Thyroid gland (tissue), 4 donors: Measurements from ENCODE around the gene EXOC3L2. TPM values are rescaled to one million over a fixed set of nuclear protein-coding genes. Genes with fewer than 3 reads are reported as not detected.
"Not testable (repeated sequence)": the region's sequence is repeated elsewhere in the genome, so short reads cannot be mapped to it uniquely, and the experiment has no call there.

Experiments used
- DNase-seq, 2 donors: peaks; one replicate each; pipeline ENCODE4 v3.0.0-alpha.2; 2019
- H3K27ac ChIP-seq, 3 donors: fragments of 200-600 bp; sonication (generic); 1 replicate in 2 of 3; 2 replicates in 1 of 3; pipeline ENCODE4 v1.5.1; 2016 to 2019; ENCODE audit warnings: mild to moderate bottlenecking in 1 of 3, moderate library complexity in 1 of 3
- H3K27me3 ChIP-seq: fragments of 200-600 bp; sonication (generic); one replicate; pipeline ENCODE4 v1.5.1; 2019
- H3K36me3 ChIP-seq, 2 donors: fragments of 200-600 bp; sonication (generic); one replicate each; pipeline ENCODE4 v1.5.1; 2016 to 2019
- H3K4me1 ChIP-seq, 2 donors: fragments of 200-600 bp; sonication (generic); one replicate each; pipeline ENCODE4 v1.5.1; 2017 to 2019
- H3K4me3 ChIP-seq, 3 donors: fragments of 200-600 bp; sonication (generic); replicated peaks in 1 of 3; 1 replicate in 2 of 3; 2 replicates in 1 of 3; pipeline ENCODE4 v1.5.1; 2016; ENCODE audit warnings: mild to moderate bottlenecking in 1 of 3
- H3K9me3 ChIP-seq: fragments of 200-600 bp; sonication (generic); one replicate; pipeline ENCODE4 v1.5.1; 2017
- POLR2A ChIP-seq, 2 donors: fragments of 450-650 bp; IDR thresholded peaks; one replicate each; pipeline ENCODE4 v1.6.1; 2017; ENCODE audit warnings: antibody characterized with exemption in 2 of 2, mild to moderate bottlenecking in 2 of 2, moderate library complexity in 1 of 2
- WGBS, 2 donors: methylation state at CpG; one replicate each; pipeline ENCODE4 v1.1.5; 2017; 5-methylcytosine and 5-hydroxymethylcytosine counted together
- intact Hi-C: fragments of 100-400 bp; cut with DNase I; formaldehyde crosslinking; loops from one replicate; pipeline ENCODE4 v1.15.1; 2023
- total RNA-seq, 4 donors: library from RNA; depleted of rRNA; stranded (reverse); fragments of >200 nt; gene quantifications; one replicate each; pipeline ENCODE4 v1.2.3, GENCODE V29; 2016
- TF ChIP-seq, protein P1 (sequence below), 6 experiments: fragments of 200-600 bp in 3 of 6; fragments of 450-650 bp in 3 of 6; sonication (generic) in 3 of 6; IDR thresholded peaks; one replicate each; pipeline ENCODE4 v1.5.1; 2016 to 2019; ENCODE audit warnings: antibody characterized with exemption in 6 of 6, mild to moderate bottlenecking in 2 of 6, inconsistent platforms in 1 of 6, moderate library complexity in 1 of 6

The EXOC3L2 gene
- total RNA-seq, 4 donors from 2014 or later, result 2.1 to 17.2 (median 11.4) TPM

DNA sequence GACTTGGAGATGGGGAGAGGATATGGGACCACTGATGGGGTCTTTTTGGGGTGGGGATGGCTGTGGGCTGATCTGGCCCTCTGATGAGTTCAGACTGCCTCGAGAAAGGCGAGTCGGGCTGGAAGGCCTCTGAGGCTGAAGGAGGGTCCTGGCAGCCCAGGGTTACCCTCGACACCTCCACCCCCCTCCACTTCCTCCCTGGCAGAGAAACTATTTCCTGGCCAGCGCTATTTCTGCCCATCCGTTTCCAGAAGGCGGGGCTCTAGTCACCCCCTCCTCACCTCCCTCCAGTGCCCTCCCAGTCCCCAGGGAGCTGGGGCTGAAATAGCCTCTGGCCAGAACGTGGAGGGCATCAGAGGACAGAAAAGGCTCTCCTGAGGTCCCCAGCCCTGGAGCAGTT, 9.7 kb downstream of the EXOC3L2 start:
- H3K9me3 ChIP-seq, result no peaks in the 10 kb centered on the region
- no peaks in the 10 kb centered on the region for H3K36me3 ChIP-seq
- TF ChIP-seq POLR2A (IDR thresholded peaks at IDR 0.05), result no peak
- TF ChIP-seq, protein P1, sequence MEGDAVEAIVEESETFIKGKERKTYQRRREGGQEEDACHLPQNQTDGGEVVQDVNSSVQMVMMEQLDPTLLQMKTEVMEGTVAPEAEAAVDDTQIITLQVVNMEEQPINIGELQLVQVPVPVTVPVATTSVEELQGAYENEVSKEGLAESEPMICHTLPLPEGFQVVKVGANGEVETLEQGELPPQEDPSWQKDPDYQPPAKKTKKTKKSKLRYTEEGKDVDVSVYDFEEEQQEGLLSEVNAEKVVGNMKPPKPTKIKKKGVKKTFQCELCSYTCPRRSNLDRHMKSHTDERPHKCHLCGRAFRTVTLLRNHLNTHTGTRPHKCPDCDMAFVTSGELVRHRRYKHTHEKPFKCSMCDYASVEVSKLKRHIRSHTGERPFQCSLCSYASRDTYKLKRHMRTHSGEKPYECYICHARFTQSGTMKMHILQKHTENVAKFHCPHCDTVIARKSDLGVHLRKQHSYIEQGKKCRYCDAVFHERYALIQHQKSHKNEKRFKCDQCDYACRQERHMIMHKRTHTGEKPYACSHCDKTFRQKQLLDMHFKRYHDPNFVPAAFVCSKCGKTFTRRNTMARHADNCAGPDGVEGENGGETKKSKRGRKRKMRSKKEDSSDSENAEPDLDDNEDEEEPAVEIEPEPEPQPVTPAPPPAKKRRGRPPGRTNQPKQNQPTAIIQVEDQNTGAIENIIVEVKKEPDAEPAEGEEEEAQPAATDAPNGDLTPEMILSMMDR (IDR thresholded peaks at IDR 0.05), result no peak
- intact Hi-C loops, result no loop called here
- 8 to 19% methylated on average over 7 of the region's 8 CpGs for whole genome bisulfite sequencing, 2 donors
- no peaks in the 10 kb centered on the region for H3K4me1 ChIP-seq
- no peak overlapping the region for H3K4me3 ChIP-seq
- H3K27me3 ChIP-seq, result no peaks in the 10 kb centered on the region
- no peak for DNase-seq
- H3K27ac ChIP-seq, result no peak overlapping the region

DNA sequence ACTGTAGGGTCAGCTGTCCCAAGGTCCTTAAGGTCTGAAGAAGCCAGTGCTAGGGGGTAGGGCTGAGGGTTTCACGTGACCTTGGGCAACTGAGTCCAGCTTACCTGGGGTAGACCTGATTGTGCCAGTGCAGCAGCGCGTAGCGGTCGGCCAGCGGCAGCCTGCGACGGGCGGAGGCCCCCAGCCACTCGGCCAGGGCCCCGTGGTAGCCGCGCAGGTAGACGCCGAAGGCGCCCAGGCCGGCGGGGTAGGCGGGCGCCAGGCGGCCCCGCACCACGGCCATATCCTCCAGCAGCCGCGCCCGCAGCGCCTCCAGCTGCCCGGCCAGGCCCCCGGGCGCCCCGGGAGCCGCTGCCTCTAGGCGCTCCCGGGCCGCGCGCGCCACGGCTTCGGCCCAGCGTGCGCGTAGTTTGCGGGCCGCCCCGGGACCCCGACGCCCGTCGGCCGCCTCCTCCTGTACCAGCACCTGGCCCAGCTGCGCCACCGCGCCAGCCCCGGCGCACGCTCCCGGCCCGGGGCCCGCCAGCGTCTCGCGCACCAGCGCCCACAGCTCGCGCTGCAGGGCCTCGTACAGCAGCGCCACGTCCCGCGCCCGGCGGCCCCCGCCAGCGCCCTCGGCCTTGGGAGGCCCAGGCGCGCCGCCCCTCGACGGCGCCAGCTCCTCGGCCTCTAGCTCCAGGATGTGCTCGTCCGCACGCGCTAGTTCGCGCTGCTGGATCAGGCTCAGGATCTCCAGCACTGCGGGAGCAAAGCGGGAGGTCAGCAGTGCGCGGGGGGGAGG, 10.9 kb downstream of the EXOC3L2 start:
- WGBS, 2 donors, result 26 to 27% methylated on average over 15 to 23 of the region's 93 CpGs

GRCh38 chr19:45231891-45232290, 13.3 kb downstream of the EXOC3L2 start:
- no peaks in the 10 kb centered on the region for H3K9me3 ChIP-seq
- H3K4me1 ChIP-seq, result no peaks in the 10 kb centered on the region
- WGBS, 2 donors, result 69 to 74% methylated on average over 3 of the region's 3 CpGs
- intact Hi-C loops, result no loop called here
- TF ChIP-seq, protein P1 (IDR thresholded peaks at IDR 0.05), result no peak
- TF ChIP-seq POLR2A (IDR thresholded peaks at IDR 0.05), result no peak
- H3K4me3 ChIP-seq, result no peak overlapping the region
- no peak overlapping the region for H3K27ac ChIP-seq
- no peaks in the 10 kb centered on the region for H3K36me3 ChIP-seq
- no peak for DNase-seq
- H3K27me3 ChIP-seq, result no peaks in the 10 kb centered on the region

More for the DNA sequence above, 10.9 kb downstream of the EXOC3L2 start:
- Histone ChIP-seq H3K36me3 (no peaks in the 10 kb centered on the region), H3K4me3 (no peak overlapping the region), H3K27me3 (no peaks in the 10 kb centered on the region), H3K27ac (no peak overlapping the region), H3K9me3 (no peaks in the 10 kb centered on the region), H3K4me1 (no peaks in the 10 kb centered on the region)
- no peak for DNase-seq
- TF ChIP-seq POLR2A (IDR thresholded peaks at IDR 0.05), result no peak
- TF ChIP-seq, protein P1 (IDR thresholded peaks at IDR 0.05), result no peak
- intact Hi-C loops, result no loop called here

DNA sequence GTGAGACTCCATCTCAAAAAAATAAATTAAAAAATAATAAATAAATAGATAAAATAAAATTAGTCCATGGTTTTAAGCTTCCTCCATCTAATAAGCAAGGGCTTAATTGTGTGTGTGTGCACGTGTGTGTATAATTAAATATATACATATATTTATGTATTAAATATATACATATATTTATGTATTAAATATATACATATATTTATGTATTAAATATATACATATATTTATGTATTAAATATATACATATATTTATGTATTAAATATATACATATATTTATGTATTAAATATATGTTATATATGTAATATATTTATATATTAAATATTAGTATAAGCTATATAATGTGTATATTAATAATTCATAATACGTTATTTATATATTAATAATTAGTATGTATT, 16.2 kb downstream of the EXOC3L2 start:
- H3K4me1 ChIP-seq, intact Hi-C loops, H3K9me3 ChIP-seq, H3K27me3 ChIP-seq, H3K4me3 ChIP-seq, DNase-seq, H3K27ac ChIP-seq, H3K36me3 ChIP-seq: not testable (repeated sequence)
- 87 to 90% methylated on average over 2 of the region's 2 CpGs for WGBS, 2 donors

- 69 to 78% methylated on average over 1 to 5 of the region's 11 CpGs for WGBS, 2 donors
- no peak for DNase-seq
- intact Hi-C loops, result no loop called here
- no peaks in the 10 kb centered on the region for H3K27me3 ChIP-seq
- H3K27ac ChIP-seq, result no peak overlapping the region
- no peak overlapping the region for H3K4me3 ChIP-seq
- no peaks in the 10 kb centered on the region for H3K36me3 ChIP-seq
- TF ChIP-seq, protein P1 (IDR thresholded peaks at IDR 0.05), result no peak
- no peak for TF ChIP-seq POLR2A (IDR thresholded peaks at IDR 0.05)
- no peaks in the 10 kb centered on the region for H3K9me3 ChIP-seq
- H3K4me1 ChIP-seq, result no peaks in the 10 kb centered on the region
Measured at GRCh38 chr19:45224645-45225044, 20.6 kb downstream of the EXOC3L2 start.
